GM19455 (cell line): ENCODE measurements around the gene PDCD6IP.
A peak's percentile ranks its signal among the peaks of the same experiment; 100 is the strongest.
"Not testable (repeated sequence)": the region's sequence is repeated elsewhere in the genome, so short reads cannot be mapped to it uniquely, and the experiment has no call there.

Source experiments
- ATAC-seq: cut with Tn5 transposase; IDR thresholded peaks from one replicate; pipeline ENCODE4 v1.9.1; 2021; ENCODE audit not compliant: unreplicated experiment

The PDCD6IP gene

GRCh38 chr3:33792167-33792892 lies 6.1 kb upstream of the PDCD6IP start:
- ATAC-seq: no peak

- no peak for ATAC-seq
Observed at GRCh38 chr3:33795131-33795530, 3.3 kb upstream of the PDCD6IP start.

GRCh38 chr3:33795856-33796536 lies 2.4 kb upstream of the PDCD6IP start:
- no peak for ATAC-seq

- ATAC-seq: peak; percentile 53
Observed at GRCh38 chr3:33798113-33798417, 365 bp upstream of the PDCD6IP start.

- ATAC-seq: no peak
Observed at GRCh38 chr3:33799202-33799551, 747 bp downstream of the PDCD6IP start.

GRCh38 chr3:33803252-33803651 lies 4.8 kb downstream of the PDCD6IP start:
- no peak for ATAC-seq

GRCh38 chr3:33803894-33804526 lies 5.6 kb downstream of the PDCD6IP start:
- no peak for ATAC-seq

GRCh38 chr3:33807191-33807590 lies 8.8 kb downstream of the PDCD6IP start:
- no peak for ATAC-seq

GRCh38 chr3:33808559-33808958 lies 10.1 kb downstream of the PDCD6IP start:
- no peak for ATAC-seq

GRCh38 chr3:33810545-33810944 lies 12.1 kb downstream of the PDCD6IP start:
- ATAC-seq: no peak

GRCh38 chr3:33821989-33822388 lies 23.6 kb downstream of the PDCD6IP start:
- no peak for ATAC-seq

- ATAC-seq: no peak
Observed at GRCh38 chr3:33823821-33824220, 25.4 kb downstream of the PDCD6IP start.

GRCh38 chr3:33825111-33825510 lies 26.7 kb downstream of the PDCD6IP start:
- ATAC-seq: no peak

- ATAC-seq: no peak
Observed at GRCh38 chr3:33826206-33826605, 27.8 kb downstream of the PDCD6IP start.

GRCh38 chr3:33826688-33827087 lies 28.3 kb downstream of the PDCD6IP start:
- no peak for ATAC-seq

- ATAC-seq: no peak
Observed at GRCh38 chr3:33829720-33830119, 31.3 kb downstream of the PDCD6IP start.

GRCh38 chr3:33831053-33831452 lies 32.6 kb downstream of the PDCD6IP start:
- ATAC-seq: no peak

GRCh38 chr3:33833408-33834095 lies 35.1 kb downstream of the PDCD6IP start:
- no peak for ATAC-seq

GRCh38 chr3:33834096-33834453 lies 35.6 kb downstream of the PDCD6IP start:
- ATAC-seq: no peak

GRCh38 chr3:33837182-33837581 lies 38.8 kb downstream of the PDCD6IP start:
- ATAC-seq: not testable (repeated sequence)

- ATAC-seq: no peak
Observed at GRCh38 chr3:33839283-33839682, 40.9 kb downstream of the PDCD6IP start.

GRCh38 chr3:33840179-33840578 lies 41.7 kb downstream of the PDCD6IP start:
- ATAC-seq: no peak
